CD14-positive monocyte (primary cell): Measurements from ENCODE around the gene S100A13. TPM values are rescaled to one million over a fixed set of nuclear protein-coding genes. Genes with fewer than 3 reads are reported as not detected.

ENCODE experiments used
- DNase-seq, 3 donors: peaks; one replicate each; pipeline ENCODE4 v3.0.0-alpha.2; 2011 to 2022
- H2AFZ ChIP-seq: 2 replicates; pipeline ENCODE4 v1.6.0; 2012; ENCODE audit warnings: mild to moderate bottlenecking, low read depth, low read length, inconsistent platforms; ENCODE audit not compliant: insufficient read depth, poor library complexity, severe bottlenecking
- H3K27ac ChIP-seq, 2 donors: 1 replicate in 1 of 2; 2 replicates in 1 of 2; pipeline ENCODE4 v1.5.1; 2012 to 2013; ENCODE audit warnings: low read length in 2 of 2, control low read depth in 1 of 2, inconsistent platforms in 1 of 2, low read depth in 1 of 2, mild to moderate bottlenecking in 1 of 2
- H3K27me3 ChIP-seq, 2 donors: one replicate each; pipeline versions ENCODE4 v1.6.0 to v1.6.1; 2011 to 2013; ENCODE audit warnings: low read length in 2 of 2; ENCODE audit not compliant: control insufficient read depth in 2 of 2, insufficient read depth in 2 of 2
- H3K36me3 ChIP-seq, 2 donors: replicated peaks in 1 of 2; 1 replicate in 1 of 2; 2 replicates in 1 of 2; pipeline versions ENCODE4 v1.5.1 to v1.6.1; 2012 to 2013; ENCODE audit warnings: low read length in 2 of 2, control low read depth in 1 of 2, inconsistent platforms in 1 of 2, mild to moderate bottlenecking in 1 of 2; ENCODE audit not compliant: insufficient read depth in 2 of 2, control insufficient read depth in 1 of 2
- H3K4me1 ChIP-seq, 2 donors: 1 replicate in 1 of 2; 2 replicates in 1 of 2; pipeline versions ENCODE4 v1.5.1 to v1.6.1; 2012 to 2013; ENCODE audit warnings: low read length in 2 of 2, control low read depth in 1 of 2, inconsistent platforms in 1 of 2, mild to moderate bottlenecking in 1 of 2, moderate library complexity in 1 of 2; ENCODE audit not compliant: insufficient read depth in 2 of 2, control insufficient read depth in 1 of 2
- H3K4me2 ChIP-seq: replicated peaks from 2 replicates; pipeline ENCODE3; 2012; ENCODE audit warnings: low read length, moderate library complexity, mild to moderate bottlenecking; ENCODE audit not compliant: poor library complexity, severe bottlenecking; ENCODE audit errors: extremely low read depth
- H3K4me3 ChIP-seq, 3 experiments: fragments of 200-600 bp in 1 of 3; sonication (generic) in 1 of 3; replicated peaks in 1 of 3; 1 replicate in 2 of 3; 2 replicates in 1 of 3; pipeline ENCODE4 v1.5.1; 2011 to 2013; ENCODE audit warnings: low read length in 3 of 3, mild to moderate bottlenecking in 3 of 3, control low read depth in 2 of 3, low read depth in 2 of 3, inconsistent platforms in 1 of 3, moderate library complexity in 1 of 3
- H3K79me2 ChIP-seq: 2 replicates; pipeline ENCODE4 v1.6.0; 2012; ENCODE audit warnings: mild to moderate bottlenecking, control low read depth, inconsistent platforms, low read length, moderate library complexity; ENCODE audit not compliant: insufficient read depth
- H3K9ac ChIP-seq: 2 replicates; pipeline ENCODE4 v1.6.0; 2017; ENCODE audit warnings: low read length, mild to moderate bottlenecking; ENCODE audit not compliant: insufficient read depth, poor library complexity, severe bottlenecking
- H3K9me3 ChIP-seq, 2 donors: replicated peaks in 1 of 2; 1 replicate in 1 of 2; 2 replicates in 1 of 2; pipeline versions ENCODE4 v1.5.1 to v1.6.1; 2012 to 2013; ENCODE audit warnings: low read length in 2 of 2, control low read depth in 1 of 2; ENCODE audit not compliant: control insufficient read depth in 1 of 2, insufficient read depth in 1 of 2
- H4K20me1 ChIP-seq: 2 replicates; pipeline ENCODE4 v1.6.0; 2012; ENCODE audit warnings: mild to moderate bottlenecking, low read length, control low read depth, moderate library complexity; ENCODE audit not compliant: insufficient read depth
- H3K27ac Mint-ChIP-seq, 7 donors: one replicate each; pipeline ENCODE4 v1.8.0; 2020; ENCODE audit warnings: mild to moderate bottlenecking in 7 of 7, mixed read lengths in 7 of 7, moderate library complexity in 6 of 7, inconsistent platforms in 2 of 7
- H3K27me3 Mint-ChIP-seq, 3 donors: one replicate each; pipeline ENCODE4 v1.8.0; 2021 to 2022; ENCODE audit warnings: low read depth in 3 of 3, mild to moderate bottlenecking in 3 of 3, mixed read lengths in 3 of 3, moderate library complexity in 3 of 3, inconsistent platforms in 1 of 3
- H3K36me3 Mint-ChIP-seq, 2 donors: one replicate each; pipeline ENCODE4 v1.8.0; 2020; ENCODE audit warnings: mixed read lengths in 2 of 2, inconsistent platforms in 1 of 2, mild to moderate bottlenecking in 1 of 2
- H3K4me1 Mint-ChIP-seq: one replicate; pipeline ENCODE4 v1.8.0; 2020; ENCODE audit warnings: mild to moderate bottlenecking, mixed read lengths
- H3K4me3 Mint-ChIP-seq, 2 donors: one replicate each; pipeline ENCODE4 v1.8.0; 2020; ENCODE audit warnings: mild to moderate bottlenecking in 2 of 2, mixed read lengths in 2 of 2, moderate library complexity in 1 of 2
- H3K9me3 Mint-ChIP-seq, 7 donors: one replicate each; pipeline ENCODE4 v1.8.0; 2020 to 2022; ENCODE audit warnings: mixed read lengths in 7 of 7, mild to moderate bottlenecking in 6 of 7, moderate library complexity in 6 of 7, inconsistent platforms in 2 of 7
- WGBS: methylation state at CpG from one replicate; pipeline ENCODE4 v1.1.5; 2013; ENCODE audit warnings: missing lambda C conversion rate; ENCODE audit not compliant: insufficient coverage; 5-methylcytosine and 5-hydroxymethylcytosine counted together
- intact Hi-C, 2 donors: fragments of 100-400 bp; cut with micrococcal nuclease; formaldehyde crosslinking; loops; one replicate each; pipeline versions ENCODE4 v1.15.0 to v1.15.1; 2023
- polyA plus RNA-seq, 3 donors: library from polyadenylated mRNA; depleted of rRNA in 1 of 3; unstranded in 2 of 3; stranded (reverse) in 1 of 3; fragments of 300-500 nt in 2 of 3; fragments of >200 nt in 1 of 3; fragmentation: Illumina TruSeq in 2 of 3; gene quantifications; 1 replicate in 2 of 3; 2 replicates in 1 of 3; pipeline ENCODE4 v1.2.3, GENCODE V29; 2012 to 2021
- TF ChIP-seq, protein P1 (sequence below): fragments of 200-600 bp; IDR thresholded peaks from one replicate; pipeline ENCODE4 v1.8.0; 2022; ENCODE audit warnings: antibody characterized with exemption, mild to moderate bottlenecking

S100A13 gene
- polyA plus RNA-seq, 3 donors = 2.5 to 13.9 (median 2.6) TPM

DNA sequence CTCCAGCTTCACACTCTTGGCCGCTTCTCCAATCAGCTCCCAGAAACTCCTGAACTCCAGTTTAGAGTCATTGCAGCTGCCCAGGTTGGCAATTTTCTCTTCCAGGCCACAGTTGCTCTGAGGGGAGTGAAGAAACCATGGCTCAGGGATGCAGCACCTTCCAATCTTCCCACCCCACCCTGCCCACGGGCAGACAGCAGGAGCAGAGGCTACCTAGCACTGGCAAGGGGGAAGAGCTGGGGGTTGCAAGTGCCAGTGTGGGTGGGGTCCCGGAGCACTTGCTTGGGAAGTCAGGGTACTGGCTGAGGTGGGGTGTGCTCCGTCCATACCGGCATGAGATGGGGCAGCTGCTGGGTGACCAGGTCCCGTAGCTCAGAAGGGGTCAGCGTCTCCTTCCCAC lies 12.4 kb downstream of the S100A13 start:
- H3K27me3 Mint-ChIP-seq = peaks cover 0 to 2% (median 2%) of the 10 kb centered on the region in 3 donors
- no peaks in the 10 kb centered on the region for H3K27me3 ChIP-seq
- H3K36me3 ChIP-seq = no peaks in the 10 kb centered on the region
- no peak overlapping the region for H3K4me2 ChIP-seq
- TF ChIP-seq, protein P1, sequence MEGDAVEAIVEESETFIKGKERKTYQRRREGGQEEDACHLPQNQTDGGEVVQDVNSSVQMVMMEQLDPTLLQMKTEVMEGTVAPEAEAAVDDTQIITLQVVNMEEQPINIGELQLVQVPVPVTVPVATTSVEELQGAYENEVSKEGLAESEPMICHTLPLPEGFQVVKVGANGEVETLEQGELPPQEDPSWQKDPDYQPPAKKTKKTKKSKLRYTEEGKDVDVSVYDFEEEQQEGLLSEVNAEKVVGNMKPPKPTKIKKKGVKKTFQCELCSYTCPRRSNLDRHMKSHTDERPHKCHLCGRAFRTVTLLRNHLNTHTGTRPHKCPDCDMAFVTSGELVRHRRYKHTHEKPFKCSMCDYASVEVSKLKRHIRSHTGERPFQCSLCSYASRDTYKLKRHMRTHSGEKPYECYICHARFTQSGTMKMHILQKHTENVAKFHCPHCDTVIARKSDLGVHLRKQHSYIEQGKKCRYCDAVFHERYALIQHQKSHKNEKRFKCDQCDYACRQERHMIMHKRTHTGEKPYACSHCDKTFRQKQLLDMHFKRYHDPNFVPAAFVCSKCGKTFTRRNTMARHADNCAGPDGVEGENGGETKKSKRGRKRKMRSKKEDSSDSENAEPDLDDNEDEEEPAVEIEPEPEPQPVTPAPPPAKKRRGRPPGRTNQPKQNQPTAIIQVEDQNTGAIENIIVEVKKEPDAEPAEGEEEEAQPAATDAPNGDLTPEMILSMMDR = no peak
- H3K9ac ChIP-seq = no peak overlapping the region
- H3K9me3 ChIP-seq = peaks cover 0 to 4% of the 10 kb centered on the region in 2 donors
- no peaks in the 10 kb centered on the region for H4K20me1 ChIP-seq
- H3K36me3 Mint-ChIP-seq = peaks cover 0 to 3% of the 10 kb centered on the region in 2 donors
- intact Hi-C loops = loop anchor here in 1 of 2 donors (5.0 kb wide), 1 partner anchor 103 kb away; no protein-coding TSS in a partner anchor
- peaks cover 0 to 8% (median 3%) of the 10 kb centered on the region in 7 donors for H3K9me3 Mint-ChIP-seq
- H3K4me3 Mint-ChIP-seq = no peak overlapping the region
- WGBS = 100% methylated on average over 1 of the region's 7 CpGs
- no peak overlapping the region for H2AFZ ChIP-seq
- peaks cover 31 to 40% of the 10 kb centered on the region in 2 donors for H3K4me1 ChIP-seq
- H3K27ac ChIP-seq = no peak overlapping the region
- no peak overlapping the region for H3K27ac Mint-ChIP-seq
- H3K4me3 ChIP-seq = no peak overlapping the region
- H3K4me1 Mint-ChIP-seq = peaks cover 34% of the 10 kb centered on the region
- no peak for DNase-seq
- no peaks in the 10 kb centered on the region for H3K79me2 ChIP-seq

- H4K20me1 ChIP-seq = no peaks in the 10 kb centered on the region
- H3K36me3 ChIP-seq = no peaks in the 10 kb centered on the region
- H3K27ac Mint-ChIP-seq = no peak overlapping the region
- H3K9me3 ChIP-seq = peaks cover 0 to under 1% of the 10 kb centered on the region in 2 donors
- H3K9me3 Mint-ChIP-seq = peaks cover 0 to 2% (median 0%) of the 10 kb centered on the region in 7 donors
- no peak overlapping the region for H3K27ac ChIP-seq
- no peaks in the 10 kb centered on the region for H3K36me3 Mint-ChIP-seq
- no peaks in the 10 kb centered on the region for H3K79me2 ChIP-seq
- H3K4me1 Mint-ChIP-seq = peaks cover 39% of the 10 kb centered on the region
- H3K4me1 ChIP-seq = peaks cover 35 to 46% of the 10 kb centered on the region in 2 donors
- H3K4me2 ChIP-seq = no peak overlapping the region
- H3K4me3 Mint-ChIP-seq = no peak overlapping the region
- H3K4me3 ChIP-seq = no peak overlapping the region
- no peak overlapping the region for H2AFZ ChIP-seq
- no peak overlapping the region for H3K9ac ChIP-seq
- no peak for DNase-seq
- intact Hi-C loops = no loop called here
- TF ChIP-seq, protein P1 = no peak
- WGBS = 100% methylated on average over 1 of the region's 2 CpGs
- H3K27me3 Mint-ChIP-seq = peaks cover under 1 to 2% (median 2%) of the 10 kb centered on the region in 3 donors
- no peaks in the 10 kb centered on the region for H3K27me3 ChIP-seq
These were observed 13.0 kb downstream of the S100A13 start for GRCh38 chr1:153614189-153614900.
